Measurements from ENCODE around the gene LCP2. TPM values are rescaled to one million over a fixed set of nuclear protein-coding genes. Genes with fewer than 3 reads are reported as not detected.

LCP2 gene
- total RNA-seq, 1 experiment from 2014 or later, result not detected

DNA sequence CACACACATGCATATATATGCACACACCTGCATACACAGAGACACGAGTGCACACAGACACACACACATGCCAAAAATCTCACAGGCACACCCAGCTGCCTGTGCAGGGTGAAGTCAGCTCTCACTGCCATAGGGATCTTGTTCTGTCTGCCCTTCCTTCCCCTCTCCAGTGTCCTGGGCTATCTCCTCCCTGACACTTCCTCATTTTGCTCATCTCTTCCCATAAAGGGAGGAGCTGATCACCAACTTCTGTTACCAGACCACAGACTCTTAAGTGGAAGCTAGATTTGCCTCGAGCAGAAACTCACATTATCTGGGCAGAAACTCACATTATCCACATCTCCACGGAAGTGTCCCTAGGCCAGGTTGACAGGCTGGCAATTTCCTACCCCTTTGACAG, 28.7 kb downstream of the LCP2 start:
- Histone ChIP-seq H3K79me2 (ENCODE audit: insufficient read depth, low read length) (no peaks in the 10 kb centered on the region), H3K18ac (ENCODE audit: insufficient read length, low read depth, low read length) (no peak overlapping the region), H2BK12ac (ENCODE audit: insufficient read length, low read depth, low read length) (no peak overlapping the region), H2AK5ac (ENCODE audit: insufficient read length, low read length) (no peak overlapping the region), H3K23ac (ENCODE audit: insufficient read length, low read depth, low read length) (no peak overlapping the region), H2BK5ac (ENCODE audit: insufficient read length, low read length) (no peak overlapping the region), H3K27me3 (ENCODE audit: insufficient read depth, low read length) (no peaks in the 10 kb centered on the region), H4K8ac (replicated peaks; ENCODE audit: insufficient read length, low read depth, low read length) (no peak overlapping the region), H3K56ac (ENCODE audit: insufficient read length, low read depth, low read length) (no peak overlapping the region), H3K14ac (ENCODE audit: insufficient read depth, low read length) (no peak overlapping the region), H3K79me1 (ENCODE audit: insufficient read depth, low read depth, low read length, poor library complexity, severe bottlenecking) (no peaks in the 10 kb centered on the region), H3K4me1 (ENCODE audit: insufficient read depth, low read length) (peaks cover 8% of the 10 kb centered on the region; the same call in 1 of the 2 replicates), H2BK15ac (ENCODE audit: low read depth, low read length) (no peak overlapping the region), H4K91ac (ENCODE audit: insufficient read length, low read depth, low read length) (no peak overlapping the region), H3K4me2 (ENCODE audit: insufficient read depth, insufficient read length, low read length) (no peak overlapping the region), H2BK20ac (ENCODE audit: low read depth, low read length, poor library complexity, severe bottlenecking) (no peak overlapping the region), H3K27ac (ENCODE audit: insufficient read length, low read depth, low read length) (no peak overlapping the region), H3K9me3 (ENCODE audit: control insufficient read depth, low read depth, low read length) (no peaks in the 10 kb centered on the region), H4K20me1 (ENCODE audit: control insufficient read depth, insufficient read depth, insufficient read length) (no peaks in the 10 kb centered on the region), H3K9ac (ENCODE audit: extremely low read depth, insufficient read length, low read length) (no peak overlapping the region), H2BK120ac (ENCODE audit: low read depth, low read length, poor library complexity, severe bottlenecking) (no peak overlapping the region), H2AFZ (ENCODE audit: low read length) (no peak overlapping the region), H3T11ph (ENCODE audit: low read length) (no peak overlapping the region), H3K23me2 (ENCODE audit: insufficient read length, low read depth, low read length, poor library complexity, severe bottlenecking) (no peaks in the 10 kb centered on the region), H3K4ac (ENCODE audit: low read depth, low read length) (no peak overlapping the region), H4K5ac (ENCODE audit: insufficient read length, low read depth, low read length) (no peak overlapping the region)
- TF ChIP-seq, protein P1, sequence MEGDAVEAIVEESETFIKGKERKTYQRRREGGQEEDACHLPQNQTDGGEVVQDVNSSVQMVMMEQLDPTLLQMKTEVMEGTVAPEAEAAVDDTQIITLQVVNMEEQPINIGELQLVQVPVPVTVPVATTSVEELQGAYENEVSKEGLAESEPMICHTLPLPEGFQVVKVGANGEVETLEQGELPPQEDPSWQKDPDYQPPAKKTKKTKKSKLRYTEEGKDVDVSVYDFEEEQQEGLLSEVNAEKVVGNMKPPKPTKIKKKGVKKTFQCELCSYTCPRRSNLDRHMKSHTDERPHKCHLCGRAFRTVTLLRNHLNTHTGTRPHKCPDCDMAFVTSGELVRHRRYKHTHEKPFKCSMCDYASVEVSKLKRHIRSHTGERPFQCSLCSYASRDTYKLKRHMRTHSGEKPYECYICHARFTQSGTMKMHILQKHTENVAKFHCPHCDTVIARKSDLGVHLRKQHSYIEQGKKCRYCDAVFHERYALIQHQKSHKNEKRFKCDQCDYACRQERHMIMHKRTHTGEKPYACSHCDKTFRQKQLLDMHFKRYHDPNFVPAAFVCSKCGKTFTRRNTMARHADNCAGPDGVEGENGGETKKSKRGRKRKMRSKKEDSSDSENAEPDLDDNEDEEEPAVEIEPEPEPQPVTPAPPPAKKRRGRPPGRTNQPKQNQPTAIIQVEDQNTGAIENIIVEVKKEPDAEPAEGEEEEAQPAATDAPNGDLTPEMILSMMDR (conservative IDR thresholded peaks at IDR 0.05), result no peak
- peaks cover 38 to 53% of the 10 kb centered on the region in 2 experiments for H3K4me1 Mint-ChIP-seq
- WGBS (ENCODE audit: extremely low coverage, insufficient read length, low lambda C conversion rate), result no CpG with 5 or more reads among the region's 3 CpGs
- DNase-seq, result no peak
- H3K4me3 Mint-ChIP-seq, result no peak overlapping the region
- H3K36me3 Mint-ChIP-seq (ENCODE audit: insufficient read depth in 1 of 3, low read depth in 3 of 3), result no peaks in the 10 kb centered on the region
- H3K9me3 Mint-ChIP-seq, result no peaks in the 10 kb centered on the region
- peaks cover 10% of the 10 kb centered on the region for H3K27me3 Mint-ChIP-seq (ENCODE audit: low read depth)
- peak overlapping the region in 2 of 3 experiments; percentile 61 to 67; a peak in 2 of 7 replicates for H3K27ac Mint-ChIP-seq

All from H9 (cell line).